ENCODE results near the gene CTNND2.

DNA sequence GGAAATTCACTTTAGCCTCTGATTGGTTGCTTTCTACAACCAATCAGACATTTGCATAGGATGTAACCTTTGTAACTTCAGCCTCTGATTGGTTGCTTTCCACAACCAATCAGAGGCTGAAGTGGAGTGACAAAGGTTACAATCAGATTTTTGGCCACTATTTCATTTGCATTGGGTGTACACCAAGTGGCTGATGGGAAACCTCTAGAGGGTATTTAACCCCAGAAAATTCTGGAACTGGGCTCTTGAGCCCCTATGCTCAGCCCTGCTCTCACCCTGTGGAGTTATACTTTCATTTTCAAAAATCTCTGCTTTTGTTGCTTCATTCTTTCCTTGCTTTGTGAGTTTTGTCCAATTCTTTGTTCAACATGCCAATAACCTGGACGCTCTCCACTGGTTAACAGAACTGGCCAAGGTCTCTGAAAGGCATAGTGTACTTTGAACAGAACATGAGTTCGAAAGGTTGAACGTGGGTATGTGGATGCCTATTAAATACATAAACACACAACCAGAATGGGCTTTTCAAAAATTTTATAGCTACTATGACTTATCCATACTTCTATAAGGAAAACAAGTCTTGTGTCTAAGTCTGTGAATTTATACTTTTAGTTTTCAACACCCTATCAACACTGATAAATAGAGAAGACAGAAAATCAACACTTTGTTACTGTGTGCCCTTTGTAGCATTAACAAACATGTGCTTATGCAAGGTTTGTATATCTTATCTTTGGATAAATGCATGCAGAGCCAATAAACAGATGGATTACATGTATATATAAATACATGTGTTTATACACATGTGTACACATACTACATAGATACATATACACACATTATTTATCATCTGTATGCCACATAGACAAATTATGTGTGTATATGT lies 568.1 kb downstream of the CTNND2 start:
- TF ChIP-seq, protein P1, sequence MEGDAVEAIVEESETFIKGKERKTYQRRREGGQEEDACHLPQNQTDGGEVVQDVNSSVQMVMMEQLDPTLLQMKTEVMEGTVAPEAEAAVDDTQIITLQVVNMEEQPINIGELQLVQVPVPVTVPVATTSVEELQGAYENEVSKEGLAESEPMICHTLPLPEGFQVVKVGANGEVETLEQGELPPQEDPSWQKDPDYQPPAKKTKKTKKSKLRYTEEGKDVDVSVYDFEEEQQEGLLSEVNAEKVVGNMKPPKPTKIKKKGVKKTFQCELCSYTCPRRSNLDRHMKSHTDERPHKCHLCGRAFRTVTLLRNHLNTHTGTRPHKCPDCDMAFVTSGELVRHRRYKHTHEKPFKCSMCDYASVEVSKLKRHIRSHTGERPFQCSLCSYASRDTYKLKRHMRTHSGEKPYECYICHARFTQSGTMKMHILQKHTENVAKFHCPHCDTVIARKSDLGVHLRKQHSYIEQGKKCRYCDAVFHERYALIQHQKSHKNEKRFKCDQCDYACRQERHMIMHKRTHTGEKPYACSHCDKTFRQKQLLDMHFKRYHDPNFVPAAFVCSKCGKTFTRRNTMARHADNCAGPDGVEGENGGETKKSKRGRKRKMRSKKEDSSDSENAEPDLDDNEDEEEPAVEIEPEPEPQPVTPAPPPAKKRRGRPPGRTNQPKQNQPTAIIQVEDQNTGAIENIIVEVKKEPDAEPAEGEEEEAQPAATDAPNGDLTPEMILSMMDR (IDR thresholded peaks at IDR 0.05): no peak
- no peak for TF ChIP-seq POLR2A (IDR thresholded peaks at IDR 0.05)
